Endodermal cell (in vitro differentiated cells): Measurements from ENCODE around the gene BAZ1A. TPM values are rescaled to one million over a fixed set of nuclear protein-coding genes. Genes with fewer than 3 reads are reported as not detected.

ENCODE experiments used
- DNase-seq: peaks from one replicate; pipeline ENCODE4 v3.0.0-alpha.2; 2017
- H3K27ac ChIP-seq: 2 replicates; pipeline ENCODE4 v1.5.1; 2013; ENCODE audit warnings: mild to moderate bottlenecking, low read depth, low read length, moderate library complexity
- H3K27me3 ChIP-seq: 2 replicates; pipeline ENCODE4 v1.6.1; 2013; ENCODE audit warnings: mild to moderate bottlenecking, low read length, moderate library complexity; ENCODE audit not compliant: insufficient read depth, control insufficient read depth, poor library complexity, severe bottlenecking
- H3K36me3 ChIP-seq: 2 replicates; pipeline ENCODE4 v1.7.0; 2013; ENCODE audit warnings: mild to moderate bottlenecking, low read length, moderate library complexity; ENCODE audit not compliant: control insufficient read depth, insufficient read depth
- H3K4me1 ChIP-seq: one replicate; pipeline ENCODE4 v1.7.0; 2013; ENCODE audit warnings: low read length; ENCODE audit not compliant: control insufficient read depth, insufficient read depth
- H3K4me3 ChIP-seq: 2 replicates; pipeline ENCODE4 v1.5.1; 2013; ENCODE audit warnings: mild to moderate bottlenecking, low read length, moderate library complexity
- H3K9ac ChIP-seq: 2 replicates; pipeline ENCODE4 v1.6.1; 2013; ENCODE audit warnings: mild to moderate bottlenecking, low read length, moderate library complexity; ENCODE audit not compliant: poor library complexity, severe bottlenecking; ENCODE audit errors: extremely low read depth
- H3K9me3 ChIP-seq: 2 replicates; pipeline ENCODE4 v1.6.1; 2013; ENCODE audit warnings: mild to moderate bottlenecking, low read length, moderate library complexity; ENCODE audit not compliant: control insufficient read depth
- H3K27ac Mint-ChIP-seq: 2 replicates; pipeline ENCODE4 v1.8.0; 2020; ENCODE audit warnings: mixed read lengths
- H3K27me3 Mint-ChIP-seq: 2 replicates; pipeline ENCODE4 v1.8.0; 2021; ENCODE audit warnings: mild to moderate bottlenecking, mixed read lengths; ENCODE audit not compliant: insufficient read depth
- H3K36me3 Mint-ChIP-seq: 2 replicates; pipeline ENCODE4 v1.8.0; 2020; ENCODE audit warnings: low read depth, mixed read lengths
- H3K4me1 Mint-ChIP-seq: 2 replicates; pipeline ENCODE4 v1.8.0; 2020; ENCODE audit warnings: mixed read lengths
- H3K4me3 Mint-ChIP-seq: 2 replicates; pipeline ENCODE4 v1.8.0; 2020; ENCODE audit warnings: mild to moderate bottlenecking, moderate library complexity, mixed read lengths
- H3K9me3 Mint-ChIP-seq: 2 replicates; pipeline ENCODE4 v1.8.0; 2020; ENCODE audit warnings: mild to moderate bottlenecking, mixed read lengths
- CTCF ChIP-seq: fragments of 200-600 bp; sonication (generic); conservative IDR thresholded peaks from 2 replicates; pipeline ENCODE4 v1.5.0; 2021; ENCODE audit warnings: antibody characterized with exemption, mild to moderate bottlenecking
- WGBS, 2 experiments: methylation state at CpG; one replicate each; pipeline versions ENCODE4 v1.1.5 to v1.1.7; 2013; ENCODE audit warnings: missing lambda C conversion rate in 2 of 2, mixed read lengths in 1 of 2; ENCODE audit not compliant: insufficient coverage in 1 of 2, insufficient read length in 1 of 2; 5-methylcytosine and 5-hydroxymethylcytosine counted together
- total RNA-seq, 2 donors: library from RNA; stranded (reverse); fragmentation: NEBNext Ultra II Directional in 1 of 2; extraction: Animal tissue kit (Norgen Biotek cat#: 25700) in 1 of 2; gene quantifications; 2 replicates in 1 of 2; 3 replicates in 1 of 2; pipeline ENCODE4 v1.2.1, GENCODE V29; 2021

BAZ1A gene
- total RNA-seq, 2 donors from 2014 or later: 22.3 to 23.3 TPM

GRCh38 chr14:34817768-34818167 lies 57.4 kb downstream of the BAZ1A start:
- H3K27ac ChIP-seq: no peak overlapping the region
- peaks cover 41% of the 10 kb centered on the region for H3K36me3 ChIP-seq
- H3K27me3 ChIP-seq: no peaks in the 10 kb centered on the region
- H3K9me3 ChIP-seq: no peaks in the 10 kb centered on the region
- Mint-ChIP-seq H3K9me3 (no peaks in the 10 kb centered on the region), H3K4me3 (no peak overlapping the region), H3K27me3 (no peaks in the 10 kb centered on the region), H3K27ac (no peak overlapping the region), H3K4me1 (no peaks in the 10 kb centered on the region), H3K36me3 (peaks cover 38% of the 10 kb centered on the region)
- no peak for TF ChIP-seq CTCF
- no peak for DNase-seq
- no peak overlapping the region for H3K4me3 ChIP-seq
- H3K9ac ChIP-seq: no peak overlapping the region
- 97 to 100% methylated on average over 2 of the region's 2 CpGs for WGBS, 2 experiments
- H3K4me1 ChIP-seq: no peaks in the 10 kb centered on the region

- Mint-ChIP-seq H3K9me3 (peaks cover 8% of the 10 kb centered on the region), H3K27ac (no peak overlapping the region), H3K4me3 (no peak overlapping the region), H3K27me3 (no peaks in the 10 kb centered on the region), H3K4me1 (peaks cover 10% of the 10 kb centered on the region), H3K36me3 (peaks cover 29% of the 10 kb centered on the region)
- WGBS, 2 experiments: 0% methylated on average over 1 of the region's 2 CpGs; no CpG with 5 or more reads in 1 of the 2 experiments
- H3K36me3 ChIP-seq: peaks cover 46% of the 10 kb centered on the region
- no peak overlapping the region for H3K9ac ChIP-seq
- no peak for TF ChIP-seq CTCF
- DNase-seq: no peak
- no peak overlapping the region for H3K27ac ChIP-seq
- no peaks in the 10 kb centered on the region for H3K27me3 ChIP-seq
- H3K4me3 ChIP-seq: no peak overlapping the region
- H3K9me3 ChIP-seq: peaks cover 17% of the 10 kb centered on the region
- peaks cover 8% of the 10 kb centered on the region for H3K4me1 ChIP-seq
These were observed 65.1 kb downstream of the BAZ1A start for GRCh38 chr14:34810028-34810427.

- Histone ChIP-seq H3K4me1 (no peaks in the 10 kb centered on the region), H3K36me3 (peaks cover 73% of the 10 kb centered on the region), H3K4me3 (no peak overlapping the region), H3K9ac (no peak overlapping the region), H3K27me3 (no peaks in the 10 kb centered on the region), H3K9me3 (peaks cover 22% of the 10 kb centered on the region), H3K27ac (no peak overlapping the region)
- 90% methylated on average over 3 of the region's 3 CpGs for WGBS, 2 experiments
- Mint-ChIP-seq H3K9me3 (peaks cover 11% of the 10 kb centered on the region), H3K36me3 (peaks cover 49% of the 10 kb centered on the region), H3K4me1 (no peaks in the 10 kb centered on the region), H3K27ac (no peak overlapping the region), H3K27me3 (no peaks in the 10 kb centered on the region), H3K4me3 (no peak overlapping the region)
- DNase-seq: no peak
- TF ChIP-seq CTCF: no peak
These were observed 68.9 kb downstream of the BAZ1A start for GRCh38 chr14:34806257-34806656.
